Lung (tissue), 12 donors: ENCODE results near the gene PLPP3. TPM values are rescaled to one million over a fixed set of nuclear protein-coding genes. Genes with fewer than 3 reads are reported as not detected.

ENCODE experiments used
- ATAC-seq: fragments of 200-7000 bp; cut with Tn5 transposase; one replicate; pipeline ENCODE4 v1.9.1; 2020; ENCODE audit warnings: moderate number of reproducible peaks; ENCODE audit not compliant: insufficient read depth, low FRiP score
- DNase-seq, 3 donors: peaks; one replicate each; pipeline ENCODE4 v3.0.0-alpha.2; 2013 to 2017
- H3K27ac ChIP-seq, 2 donors: one replicate each; pipeline ENCODE4 v1.5.1; 2013; ENCODE audit warnings: mild to moderate bottlenecking in 2 of 2, moderate library complexity in 2 of 2, control low read depth in 1 of 2, inconsistent platforms in 1 of 2, low read depth in 1 of 2, low read length in 1 of 2
- H3K27me3 ChIP-seq, 3 donors: one replicate each; pipeline ENCODE4 v1.5.1; 2013; ENCODE audit warnings: low read length in 2 of 3; ENCODE audit not compliant: control insufficient read depth in 3 of 3, insufficient read depth in 3 of 3
- H3K36me3 ChIP-seq, 4 donors: one replicate each; pipeline ENCODE4 v1.5.1; 2013; ENCODE audit warnings: low read length in 4 of 4, mild to moderate bottlenecking in 1 of 4, moderate library complexity in 1 of 4; ENCODE audit not compliant: control insufficient read depth in 4 of 4, insufficient read depth in 4 of 4
- H3K4me1 ChIP-seq, 5 donors: one replicate each; pipeline ENCODE4 v1.5.1; 2013; ENCODE audit warnings: low read length in 5 of 5, mild to moderate bottlenecking in 2 of 5, moderate library complexity in 1 of 5; ENCODE audit not compliant: control insufficient read depth in 5 of 5, insufficient read depth in 5 of 5
- H3K4me3 ChIP-seq: one replicate; pipeline ENCODE4 v1.5.1; 2013; ENCODE audit warnings: mild to moderate bottlenecking, control low read depth, moderate library complexity
- H3K9ac ChIP-seq, 2 donors: one replicate each; pipeline ENCODE4 v1.5.1; 2013; ENCODE audit warnings: low read length in 2 of 2, control low read depth in 1 of 2; ENCODE audit not compliant: insufficient read depth in 1 of 2
- H3K9me3 ChIP-seq, 4 donors: one replicate each; pipeline ENCODE4 v1.5.1; 2013; ENCODE audit warnings: low read length in 3 of 4, mild to moderate bottlenecking in 1 of 4, moderate library complexity in 1 of 4; ENCODE audit not compliant: control insufficient read depth in 4 of 4, insufficient read depth in 3 of 4
- WGBS, 2 donors: extraction: QIAGEN DNeasy Blood & Tissue Kit; methylation state at CpG; one replicate each; pipeline ENCODE4 v1.1.7; 2013; 5-methylcytosine and 5-hydroxymethylcytosine counted together
- polyA plus RNA-seq, 2 donors: library from polyadenylated mRNA; stranded (reverse); fragments of 200-250 nt; gene quantifications; one replicate each; pipeline ENCODE4 v1.2.1, GENCODE V29; 2013
- total RNA-seq, 2 donors: library from RNA; depleted of rRNA in 1 of 2; stranded (reverse); fragments of >200 nt in 1 of 2; gene quantifications; one replicate each; pipeline ENCODE4 v1.2.1, GENCODE V29; 2014 to 2021
- TF ChIP-seq, protein P1 (sequence below): IDR thresholded peaks from 2 replicates; pipeline ENCODE4 v1.5.1; 2012; ENCODE audit warnings: mild to moderate bottlenecking; ENCODE audit errors: control extremely low read depth, extremely low read depth
- donor health status: control.
- donor health status: control.
- donor health status: Bipolar disorder and iron deficiency.
- donor health status: healthy.
- donor health status: DM: yes; HTN: yes; CAD: no.

PLPP3 gene
- total and polyA plus RNA-seq, 4 donors: 8.6 to 121 (median 112) TPM

DNA sequence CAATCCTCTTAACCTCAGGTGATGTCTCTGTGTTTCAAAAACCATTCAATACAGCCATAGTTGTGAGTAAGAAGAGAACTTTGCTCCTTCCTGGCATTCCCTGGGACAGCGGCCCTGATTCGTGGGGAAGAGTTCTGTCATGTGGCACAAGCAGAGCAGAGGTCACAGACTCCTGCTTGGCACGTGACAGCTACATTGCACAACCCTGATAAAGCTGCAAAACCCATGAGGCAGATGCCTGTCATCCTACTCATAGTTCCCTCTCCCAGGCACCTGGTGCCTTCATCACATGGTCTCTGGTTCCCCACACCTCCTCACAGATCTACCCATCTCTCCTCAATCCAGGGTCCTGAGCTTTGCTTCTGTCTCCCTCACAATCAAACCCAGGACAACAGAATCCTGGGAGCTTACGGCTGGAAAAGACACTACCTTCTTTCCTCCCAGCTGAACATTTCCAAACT lies 70.8 kb downstream of the PLPP3 start:
- ATAC-seq (no peak), DNase-seq (no peak)
- no peak overlapping the region for H3K9ac ChIP-seq

DNA sequence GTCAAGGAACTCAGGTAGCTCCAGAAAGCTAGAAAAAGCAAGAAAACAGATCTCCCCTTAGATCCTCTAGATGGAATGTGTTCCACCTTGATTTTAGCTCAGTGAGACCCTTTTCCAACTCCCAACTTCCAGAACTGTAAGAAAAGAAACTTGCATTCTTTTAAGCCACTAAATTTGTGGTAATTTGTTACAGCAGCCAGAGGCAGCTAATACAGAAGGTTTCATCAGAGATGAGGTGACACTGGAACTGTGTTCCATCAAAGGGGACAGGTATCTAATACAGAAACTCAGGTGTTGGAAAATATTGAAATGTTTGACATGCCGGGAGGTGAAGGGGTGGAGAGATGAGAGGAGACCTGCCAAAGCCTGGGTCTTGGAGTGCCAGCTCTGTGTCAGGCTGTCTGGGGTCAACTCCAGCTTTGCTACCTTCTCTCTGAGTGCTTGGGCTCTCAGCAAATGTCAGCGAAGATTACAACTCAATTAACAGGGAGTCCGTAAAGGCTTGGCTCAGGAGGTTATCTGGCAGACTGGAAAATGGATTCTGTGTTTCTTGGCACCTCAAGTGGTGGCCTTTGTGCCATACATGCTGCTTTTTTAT lies 71.3 kb downstream of the PLPP3 start:
- 91 to 93% methylated on average over 3 of the region's 3 CpGs for WGBS, 2 donors
- ATAC-seq (no peak), DNase-seq (no peak)
- H3K27me3 ChIP-seq: no peaks in the 10 kb centered on the region
- H3K4me1 ChIP-seq: peaks cover 7 to 55% (median 29%) of the 10 kb centered on the region in 5 donors
- peaks cover 5 to 72% (median 49%) of the 10 kb centered on the region in 4 donors for H3K36me3 ChIP-seq
- H3K9ac ChIP-seq: no peak overlapping the region
- H3K9me3 ChIP-seq: no peaks in the 10 kb centered on the region
- peak overlapping the region; percentile 28 to 87 for H3K27ac ChIP-seq
- TF ChIP-seq, protein P1, sequence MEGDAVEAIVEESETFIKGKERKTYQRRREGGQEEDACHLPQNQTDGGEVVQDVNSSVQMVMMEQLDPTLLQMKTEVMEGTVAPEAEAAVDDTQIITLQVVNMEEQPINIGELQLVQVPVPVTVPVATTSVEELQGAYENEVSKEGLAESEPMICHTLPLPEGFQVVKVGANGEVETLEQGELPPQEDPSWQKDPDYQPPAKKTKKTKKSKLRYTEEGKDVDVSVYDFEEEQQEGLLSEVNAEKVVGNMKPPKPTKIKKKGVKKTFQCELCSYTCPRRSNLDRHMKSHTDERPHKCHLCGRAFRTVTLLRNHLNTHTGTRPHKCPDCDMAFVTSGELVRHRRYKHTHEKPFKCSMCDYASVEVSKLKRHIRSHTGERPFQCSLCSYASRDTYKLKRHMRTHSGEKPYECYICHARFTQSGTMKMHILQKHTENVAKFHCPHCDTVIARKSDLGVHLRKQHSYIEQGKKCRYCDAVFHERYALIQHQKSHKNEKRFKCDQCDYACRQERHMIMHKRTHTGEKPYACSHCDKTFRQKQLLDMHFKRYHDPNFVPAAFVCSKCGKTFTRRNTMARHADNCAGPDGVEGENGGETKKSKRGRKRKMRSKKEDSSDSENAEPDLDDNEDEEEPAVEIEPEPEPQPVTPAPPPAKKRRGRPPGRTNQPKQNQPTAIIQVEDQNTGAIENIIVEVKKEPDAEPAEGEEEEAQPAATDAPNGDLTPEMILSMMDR: no peak
- no peak overlapping the region for H3K4me3 ChIP-seq

More for the DNA sequence above, 70.8 kb downstream of the PLPP3 start:
- H3K36me3 ChIP-seq: peaks cover 5 to 77% (median 50%) of the 10 kb centered on the region in 4 donors
- H3K9me3 ChIP-seq: no peaks in the 10 kb centered on the region
- TF ChIP-seq, protein P1: no peak
- H3K4me3 ChIP-seq: no peak overlapping the region
- H3K27ac ChIP-seq: peak overlapping the region; percentile 15 to 87
- 32 to 65% methylated on average over 4 of the region's 4 CpGs for WGBS, 2 donors
- H3K27me3 ChIP-seq: no peaks in the 10 kb centered on the region
- peaks cover 7 to 53% (median 29%) of the 10 kb centered on the region in 5 donors for H3K4me1 ChIP-seq

DNA sequence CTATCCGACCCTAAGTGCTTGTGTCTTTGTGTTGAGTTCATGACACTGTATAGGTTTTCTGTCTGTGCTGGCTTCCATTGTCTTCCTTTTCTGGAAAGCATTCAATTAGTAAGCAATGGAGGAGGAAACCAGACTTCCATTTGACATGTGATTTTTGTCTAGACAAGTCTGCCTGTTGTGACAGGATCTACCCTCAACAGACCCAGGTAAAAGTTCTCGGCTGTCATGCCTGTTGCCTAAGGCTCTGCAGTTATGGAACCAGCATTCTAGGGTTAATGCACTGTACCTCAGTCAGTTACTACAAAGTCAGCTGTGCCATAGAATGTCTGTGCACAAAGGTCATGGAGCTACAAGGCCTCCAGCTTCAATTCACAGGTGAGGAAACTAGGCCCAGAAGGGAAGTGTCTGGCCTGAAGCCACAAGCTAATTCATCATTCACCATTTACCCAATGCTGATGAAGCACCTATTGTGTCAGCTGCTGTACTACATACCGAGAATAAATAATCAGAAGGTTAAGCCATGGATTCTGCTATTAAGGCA lies 72.3 kb downstream of the PLPP3 start:
- Histone ChIP-seq H3K9ac (no peak overlapping the region), H3K4me1 (peaks cover 7 to 65% (median 31%) of the 10 kb centered on the region in 5 donors), H3K27ac (peak overlapping the region; percentile 78 to 87), H3K36me3 (peaks cover 5 to 64% (median 47%) of the 10 kb centered on the region in 4 donors), H3K4me3 (no peak overlapping the region), H3K27me3 (no peaks in the 10 kb centered on the region), H3K9me3 (no peaks in the 10 kb centered on the region)
- DNase-seq (peak in 1 of 3 donors; percentile 28), ATAC-seq (no peak)
- WGBS, 2 donors: 42 to 60% methylated on average over 3 of the region's 3 CpGs
- TF ChIP-seq, protein P1: no peak
